GM18907 (cell line): Measurements from ENCODE around the gene LRRC8C.
A peak's percentile ranks its signal among the peaks of the same experiment; 100 is the strongest.

ENCODE experiments used
- ATAC-seq: cut with Tn5 transposase; IDR thresholded peaks from one replicate; pipeline ENCODE4 v1.9.1; 2021; ENCODE audit warnings: mild to moderate bottlenecking, moderate library complexity; ENCODE audit not compliant: unreplicated experiment

Gene LRRC8C

GRCh38 chr1:89727517-89728312 lies 94.8 kb downstream of the LRRC8C start:
- ATAC-seq, result no peak

- no peak for ATAC-seq
Observed at GRCh38 chr1:89728381-89728780, 95.5 kb downstream of the LRRC8C start.

GRCh38 chr1:89732206-89732605 lies 99.3 kb downstream of the LRRC8C start:
- ATAC-seq, result no peak

GRCh38 chr1:89732643-89733222 lies 99.8 kb downstream of the LRRC8C start:
- ATAC-seq, result no peak

GRCh38 chr1:89733748-89734147 lies 100.8 kb downstream of the LRRC8C start:
- ATAC-seq, result no peak

GRCh38 chr1:89734442-89734841 lies 101.5 kb downstream of the LRRC8C start:
- no peak for ATAC-seq

- ATAC-seq, result no peak
Observed at GRCh38 chr1:89735479-89735878, 102.6 kb downstream of the LRRC8C start.

- no peak for ATAC-seq
Observed at GRCh38 chr1:89736937-89737733, 104.2 kb downstream of the LRRC8C start.

GRCh38 chr1:89737985-89738510 lies 105.1 kb downstream of the LRRC8C start:
- ATAC-seq, result no peak

- ATAC-seq, result peak; percentile 60
Observed at GRCh38 chr1:89739013-89739843, 106.3 kb downstream of the LRRC8C start.

GRCh38 chr1:89739844-89740216 lies 106.9 kb downstream of the LRRC8C start:
- no peak for ATAC-seq

GRCh38 chr1:89743788-89744187 lies 110.9 kb downstream of the LRRC8C start:
- no peak for ATAC-seq

GRCh38 chr1:89746424-89747149 lies 113.7 kb downstream of the LRRC8C start:
- ATAC-seq, result no peak

GRCh38 chr1:89753761-89754160 lies 120.8 kb downstream of the LRRC8C start:
- no peak for ATAC-seq

GRCh38 chr1:89754518-89754917 lies 121.6 kb downstream of the LRRC8C start:
- no peak for ATAC-seq

- ATAC-seq, result no peak
Observed at GRCh38 chr1:89755591-89755990, 122.7 kb downstream of the LRRC8C start.

GRCh38 chr1:89757532-89757931 lies 124.6 kb downstream of the LRRC8C start:
- ATAC-seq, result peak; percentile 90

- ATAC-seq, result no peak
Observed at GRCh38 chr1:89758156-89758555, 125.2 kb downstream of the LRRC8C start.

GRCh38 chr1:89759036-89759435 lies 126.1 kb downstream of the LRRC8C start:
- ATAC-seq, result no peak

GRCh38 chr1:89760496-89760895 lies 127.6 kb downstream of the LRRC8C start:
- no peak for ATAC-seq
